Liver (tissue), 9 donors: ENCODE results near the gene RGS10. TPM values are rescaled to one million over a fixed set of nuclear protein-coding genes. Genes with fewer than 3 reads are reported as not detected.

Source experiments
- DNase-seq: peaks from one replicate; pipeline ENCODE4 v3.0.0-alpha.2; 2017; ENCODE audit warnings: low spot score
- H3K27ac ChIP-seq, 2 donors: one replicate each; pipeline ENCODE4 v1.7.0; 2013; ENCODE audit warnings: inconsistent platforms in 2 of 2, low read length in 2 of 2, control low read depth in 1 of 2, low read depth in 1 of 2, mild to moderate bottlenecking in 1 of 2
- H3K27me3 ChIP-seq, 4 donors: one replicate each; pipeline versions ENCODE4 v1.6.1 to v1.7.0; 2013; ENCODE audit warnings: low read length in 3 of 4, inconsistent platforms in 1 of 4, mild to moderate bottlenecking in 1 of 4, moderate library complexity in 1 of 4; ENCODE audit not compliant: control insufficient read depth in 4 of 4, insufficient read depth in 4 of 4
- H3K36me3 ChIP-seq, 4 donors: one replicate each; pipeline versions ENCODE4 v1.6.1 to v1.7.0; 2013; ENCODE audit warnings: low read length in 3 of 4, mild to moderate bottlenecking in 3 of 4, low read depth in 1 of 4, moderate library complexity in 1 of 4; ENCODE audit not compliant: control insufficient read depth in 4 of 4, insufficient read depth in 3 of 4
- H3K4me1 ChIP-seq, 4 donors: one replicate each; pipeline versions ENCODE4 v1.6.1 to v1.7.0; 2013; ENCODE audit warnings: low read length in 3 of 4, mild to moderate bottlenecking in 3 of 4, moderate library complexity in 1 of 4; ENCODE audit not compliant: control insufficient read depth in 4 of 4, insufficient read depth in 4 of 4
- H3K4me3 ChIP-seq, 3 donors: one replicate each; pipeline versions ENCODE4 v1.6.1 to v1.7.0; 2013; ENCODE audit warnings: low read length in 3 of 3, control low read depth in 1 of 3, low read depth in 1 of 3, mild to moderate bottlenecking in 1 of 3
- H3K9ac ChIP-seq, 2 donors: one replicate each; pipeline ENCODE4 v1.7.0; 2013; ENCODE audit warnings: low read length in 2 of 2, mild to moderate bottlenecking in 2 of 2, moderate library complexity in 2 of 2, control low read depth in 1 of 2, low read depth in 1 of 2
- H3K9me3 ChIP-seq, 4 donors: one replicate each; pipeline versions ENCODE4 v1.6.1 to v1.7.0; 2013; ENCODE audit warnings: low read length in 3 of 4; ENCODE audit not compliant: control insufficient read depth in 4 of 4
- FOXA1 ChIP-seq: IDR thresholded peaks from 2 replicates; pipeline ENCODE4 v1.6.1; 2016; ENCODE audit warnings: antibody characterized with exemption
- FOXA2 ChIP-seq: IDR thresholded peaks from 2 replicates; pipeline ENCODE4 v1.6.1; 2016; ENCODE audit warnings: antibody characterized with exemption
- HNF4G ChIP-seq: IDR thresholded peaks from 2 replicates; pipeline ENCODE4 v1.6.1; 2016; ENCODE audit warnings: antibody characterized with exemption
- JUND ChIP-seq, 2 donors: IDR thresholded peaks; 2 replicates each; pipeline ENCODE4 v1.6.1; 2016; ENCODE audit warnings: antibody characterized with exemption in 2 of 2
- NR2F2 ChIP-seq: IDR thresholded peaks from 2 replicates; pipeline ENCODE4 v1.6.1; 2016; ENCODE audit warnings: antibody characterized with exemption
- RAD21 ChIP-seq, 2 donors: IDR thresholded peaks; 2 replicates each; pipeline ENCODE4 v1.6.1; 2016; ENCODE audit warnings: antibody characterized with exemption in 2 of 2, mild to moderate bottlenecking in 2 of 2
- RXRA ChIP-seq, 2 donors: IDR thresholded peaks; 2 replicates each; pipeline ENCODE4 v1.6.1; 2017 to 2018; ENCODE audit warnings: antibody characterized with exemption in 2 of 2, mild to moderate bottlenecking in 1 of 2
- SP1 ChIP-seq: IDR thresholded peaks from 2 replicates; pipeline ENCODE4 v1.6.1; 2018; ENCODE audit warnings: antibody characterized with exemption, mild to moderate bottlenecking
- TAF1 ChIP-seq: conservative IDR thresholded peaks from 2 replicates; pipeline ENCODE4 v1.6.1; 2016; ENCODE audit warnings: antibody characterized with exemption, mild to moderate bottlenecking
- WGBS: extraction: QIAGEN DNeasy Blood & Tissue Kit; methylation state at CpG from one replicate; pipeline ENCODE4 v1.1.7; 2013; 5-methylcytosine and 5-hydroxymethylcytosine counted together
- polyA plus RNA-seq, 2 donors: library from polyadenylated mRNA; stranded (reverse) in 1 of 2; unstranded in 1 of 2; fragments of 200-250 nt in 1 of 2; fragments of >200 nt in 1 of 2; fragmentation: Nextera tagmentation in 1 of 2; extraction: Ambion mirVana in 1 of 2; gene quantifications; one replicate each; pipeline versions ENCODE4 v1.2.1 to v1.2.3, GENCODE V29; 2013 to 2015
- total RNA-seq, 2 donors: library from RNA; depleted of rRNA; stranded (reverse); fragments of >200 nt; gene quantifications; one replicate each; pipeline ENCODE4 v1.2.3, GENCODE V29; 2014
- TF ChIP-seq, protein P1 (sequence below): IDR thresholded peaks from 2 replicates; pipeline ENCODE4 v1.6.1; 2016; ENCODE audit warnings: antibody characterized with exemption, mild to moderate bottlenecking
- TF ChIP-seq, protein P2 (sequence below): IDR thresholded peaks from 2 replicates; pipeline ENCODE4 v1.6.1; 2016; ENCODE audit warnings: antibody characterized with exemption
- TF ChIP-seq, protein P3 (sequence below): fragments of 150-350 bp; IDR thresholded peaks from 2 replicates; pipeline ENCODE4 v1.5.1; 2017; ENCODE audit warnings: improper control_type of control experiment, low read depth, low read length; ENCODE audit not compliant: missing input control
- donor health status: healthy.
- donor health status: healthy.
- donor health status: healthy.
- donor health status: healthy.
- donor health status: healthy.

RGS10 gene
- total and polyA plus RNA-seq, 4 donors = 1.8 to 51.9 (median 2.2) TPM

- H3K9ac ChIP-seq = no peak overlapping the region
- H3K9me3 ChIP-seq = no peaks in the 10 kb centered on the region
- no peaks in the 10 kb centered on the region for H3K4me1 ChIP-seq
- DNase-seq = no peak
- no peaks in the 10 kb centered on the region for H3K27me3 ChIP-seq
- WGBS = 82% methylated on average over 2 of the region's 2 CpGs
- no peak overlapping the region for H3K4me3 ChIP-seq
- no peak overlapping the region for H3K27ac ChIP-seq
- TF ChIP-seq TAF1 (no peak), RAD21 (IDR thresholded peaks at IDR 0.05) (no peak), FOXA2 (no peak), JUND (IDR thresholded peaks at IDR 0.05) (no peak), NR2F2 (no peak), HNF4G (no peak), FOXA1 (no peak), SP1 (no peak), RXRA (IDR thresholded peaks at IDR 0.05) (no peak)
- TF ChIP-seq, protein P1, sequence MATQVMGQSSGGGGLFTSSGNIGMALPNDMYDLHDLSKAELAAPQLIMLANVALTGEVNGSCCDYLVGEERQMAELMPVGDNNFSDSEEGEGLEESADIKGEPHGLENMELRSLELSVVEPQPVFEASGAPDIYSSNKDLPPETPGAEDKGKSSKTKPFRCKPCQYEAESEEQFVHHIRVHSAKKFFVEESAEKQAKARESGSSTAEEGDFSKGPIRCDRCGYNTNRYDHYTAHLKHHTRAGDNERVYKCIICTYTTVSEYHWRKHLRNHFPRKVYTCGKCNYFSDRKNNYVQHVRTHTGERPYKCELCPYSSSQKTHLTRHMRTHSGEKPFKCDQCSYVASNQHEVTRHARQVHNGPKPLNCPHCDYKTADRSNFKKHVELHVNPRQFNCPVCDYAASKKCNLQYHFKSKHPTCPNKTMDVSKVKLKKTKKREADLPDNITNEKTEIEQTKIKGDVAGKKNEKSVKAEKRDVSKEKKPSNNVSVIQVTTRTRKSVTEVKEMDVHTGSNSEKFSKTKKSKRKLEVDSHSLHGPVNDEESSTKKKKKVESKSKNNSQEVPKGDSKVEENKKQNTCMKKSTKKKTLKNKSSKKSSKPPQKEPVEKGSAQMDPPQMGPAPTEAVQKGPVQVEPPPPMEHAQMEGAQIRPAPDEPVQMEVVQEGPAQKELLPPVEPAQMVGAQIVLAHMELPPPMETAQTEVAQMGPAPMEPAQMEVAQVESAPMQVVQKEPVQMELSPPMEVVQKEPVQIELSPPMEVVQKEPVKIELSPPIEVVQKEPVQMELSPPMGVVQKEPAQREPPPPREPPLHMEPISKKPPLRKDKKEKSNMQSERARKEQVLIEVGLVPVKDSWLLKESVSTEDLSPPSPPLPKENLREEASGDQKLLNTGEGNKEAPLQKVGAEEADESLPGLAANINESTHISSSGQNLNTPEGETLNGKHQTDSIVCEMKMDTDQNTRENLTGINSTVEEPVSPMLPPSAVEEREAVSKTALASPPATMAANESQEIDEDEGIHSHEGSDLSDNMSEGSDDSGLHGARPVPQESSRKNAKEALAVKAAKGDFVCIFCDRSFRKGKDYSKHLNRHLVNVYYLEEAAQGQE = no peak
- TF ChIP-seq, protein P2, sequence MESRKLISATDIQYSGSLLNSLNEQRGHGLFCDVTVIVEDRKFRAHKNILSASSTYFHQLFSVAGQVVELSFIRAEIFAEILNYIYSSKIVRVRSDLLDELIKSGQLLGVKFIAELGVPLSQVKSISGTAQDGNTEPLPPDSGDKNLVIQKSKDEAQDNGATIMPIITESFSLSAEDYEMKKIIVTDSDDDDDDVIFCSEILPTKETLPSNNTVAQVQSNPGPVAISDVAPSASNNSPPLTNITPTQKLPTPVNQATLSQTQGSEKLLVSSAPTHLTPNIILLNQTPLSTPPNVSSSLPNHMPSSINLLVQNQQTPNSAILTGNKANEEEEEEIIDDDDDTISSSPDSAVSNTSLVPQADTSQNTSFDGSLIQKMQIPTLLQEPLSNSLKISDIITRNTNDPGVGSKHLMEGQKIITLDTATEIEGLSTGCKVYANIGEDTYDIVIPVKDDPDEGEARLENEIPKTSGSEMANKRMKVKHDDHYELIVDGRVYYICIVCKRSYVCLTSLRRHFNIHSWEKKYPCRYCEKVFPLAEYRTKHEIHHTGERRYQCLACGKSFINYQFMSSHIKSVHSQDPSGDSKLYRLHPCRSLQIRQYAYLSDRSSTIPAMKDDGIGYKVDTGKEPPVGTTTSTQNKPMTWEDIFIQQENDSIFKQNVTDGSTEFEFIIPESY = no peak
- TF ChIP-seq, protein P3, sequence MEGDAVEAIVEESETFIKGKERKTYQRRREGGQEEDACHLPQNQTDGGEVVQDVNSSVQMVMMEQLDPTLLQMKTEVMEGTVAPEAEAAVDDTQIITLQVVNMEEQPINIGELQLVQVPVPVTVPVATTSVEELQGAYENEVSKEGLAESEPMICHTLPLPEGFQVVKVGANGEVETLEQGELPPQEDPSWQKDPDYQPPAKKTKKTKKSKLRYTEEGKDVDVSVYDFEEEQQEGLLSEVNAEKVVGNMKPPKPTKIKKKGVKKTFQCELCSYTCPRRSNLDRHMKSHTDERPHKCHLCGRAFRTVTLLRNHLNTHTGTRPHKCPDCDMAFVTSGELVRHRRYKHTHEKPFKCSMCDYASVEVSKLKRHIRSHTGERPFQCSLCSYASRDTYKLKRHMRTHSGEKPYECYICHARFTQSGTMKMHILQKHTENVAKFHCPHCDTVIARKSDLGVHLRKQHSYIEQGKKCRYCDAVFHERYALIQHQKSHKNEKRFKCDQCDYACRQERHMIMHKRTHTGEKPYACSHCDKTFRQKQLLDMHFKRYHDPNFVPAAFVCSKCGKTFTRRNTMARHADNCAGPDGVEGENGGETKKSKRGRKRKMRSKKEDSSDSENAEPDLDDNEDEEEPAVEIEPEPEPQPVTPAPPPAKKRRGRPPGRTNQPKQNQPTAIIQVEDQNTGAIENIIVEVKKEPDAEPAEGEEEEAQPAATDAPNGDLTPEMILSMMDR = no peak
- no peaks in the 10 kb centered on the region for H3K36me3 ChIP-seq
These were observed 40.8 kb downstream of the RGS10 start for GRCh38 chr10:119501690-119502089.

GRCh38 chr10:119500821-119501220, 41.7 kb downstream of the RGS10 start:
- no peak for TF ChIP-seq JUND (IDR thresholded peaks at IDR 0.05)
- TF ChIP-seq, protein P1 = no peak
- TF ChIP-seq, protein P2 = no peak
- 90% methylated on average over 6 of the region's 6 CpGs for WGBS
- DNase-seq = no peak
- no peak overlapping the region for H3K9ac ChIP-seq
- H3K27me3 ChIP-seq = no peaks in the 10 kb centered on the region
- no peaks in the 10 kb centered on the region for H3K9me3 ChIP-seq
- no peaks in the 10 kb centered on the region for H3K4me1 ChIP-seq
- H3K27ac ChIP-seq = no peak overlapping the region
- no peak overlapping the region for H3K4me3 ChIP-seq
- no peaks in the 10 kb centered on the region for H3K36me3 ChIP-seq
